VCaP (cell line): ENCODE results near the gene CDKN2AIPNL.

Experiments
- H3K27ac ChIP-seq: fragments of 450-650 bp; 2 replicates; pipeline ENCODE4 v1.5.1; 2017
- CTCF ChIP-seq: fragments of 450-650 bp; conservative IDR thresholded peaks from 2 replicates; pipeline ENCODE4 v1.5.1; 2017; ENCODE audit warnings: mild to moderate bottlenecking, moderate library complexity

The CDKN2AIPNL gene

DNA sequence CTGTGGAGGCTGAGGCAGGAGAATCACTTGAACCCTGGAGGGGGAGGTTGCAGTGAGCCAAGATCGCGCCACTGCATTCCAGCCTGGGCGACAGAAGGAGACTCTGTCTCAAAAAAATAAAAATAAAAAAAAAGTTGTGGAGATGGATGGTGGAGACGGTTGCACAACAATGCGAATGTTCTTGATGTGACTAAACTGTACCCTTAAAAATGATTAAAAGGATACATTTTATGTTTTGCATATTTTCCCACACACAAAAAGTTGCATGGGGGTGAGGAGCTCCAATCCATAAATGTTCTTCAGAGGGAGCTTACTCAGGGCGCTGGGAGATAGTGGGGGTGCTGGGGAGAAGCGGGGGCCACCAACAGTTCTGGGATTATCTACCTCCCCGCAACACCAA lies 43.8 kb upstream of the CDKN2AIPNL start:
- TF ChIP-seq CTCF = no peak
- H3K27ac ChIP-seq = no peak overlapping the region

- no peak overlapping the region for H3K27ac ChIP-seq
- TF ChIP-seq CTCF = no peak
These were observed 41.3 kb upstream of the CDKN2AIPNL start for GRCh38 chr5:134453016-134453415.

DNA sequence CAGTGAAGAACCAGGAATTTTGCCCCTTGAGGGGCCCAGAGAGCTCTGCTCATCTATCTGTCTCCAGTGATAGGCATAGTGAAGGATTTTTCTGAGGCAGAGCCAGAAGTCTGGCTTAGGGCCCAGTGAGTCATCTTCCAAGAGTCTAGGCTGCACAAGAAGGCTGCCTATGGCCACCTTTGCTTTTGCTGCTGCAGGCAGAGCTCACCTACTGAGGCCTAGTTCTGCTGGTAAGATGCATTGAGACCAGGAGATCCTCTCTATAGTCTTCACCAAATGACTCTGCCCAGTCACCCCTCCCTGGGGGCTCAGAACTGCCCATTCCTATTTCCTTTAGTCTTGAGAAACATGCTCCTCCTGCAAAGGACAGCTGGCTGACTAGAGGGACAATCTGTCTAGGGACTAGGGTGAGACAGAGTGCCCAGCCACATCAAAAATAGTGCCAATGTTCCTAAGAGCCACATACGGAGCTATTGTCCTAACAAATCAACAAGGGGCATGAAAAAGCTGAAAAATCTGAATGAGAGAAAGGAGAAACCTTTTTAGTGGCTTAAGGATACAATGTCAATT lies 40.3 kb upstream of the CDKN2AIPNL start:
- TF ChIP-seq CTCF = no peak
- H3K27ac ChIP-seq = no peak overlapping the region

- H3K27ac ChIP-seq = no peak overlapping the region
- no peak for TF ChIP-seq CTCF
These were observed 39.7 kb upstream of the CDKN2AIPNL start for GRCh38 chr5:134451225-134451935.

- no peak for TF ChIP-seq CTCF
These were observed 38.7 kb upstream of the CDKN2AIPNL start for GRCh38 chr5:134450374-134450773.

GRCh38 chr5:134449167-134449566 lies 37.5 kb upstream of the CDKN2AIPNL start:
- TF ChIP-seq CTCF = no peak
- H3K27ac ChIP-seq = no peak overlapping the region

More at GRCh38 chr5:134450374-134450773, 38.7 kb upstream of the CDKN2AIPNL start:
- no peak overlapping the region for H3K27ac ChIP-seq

DNA sequence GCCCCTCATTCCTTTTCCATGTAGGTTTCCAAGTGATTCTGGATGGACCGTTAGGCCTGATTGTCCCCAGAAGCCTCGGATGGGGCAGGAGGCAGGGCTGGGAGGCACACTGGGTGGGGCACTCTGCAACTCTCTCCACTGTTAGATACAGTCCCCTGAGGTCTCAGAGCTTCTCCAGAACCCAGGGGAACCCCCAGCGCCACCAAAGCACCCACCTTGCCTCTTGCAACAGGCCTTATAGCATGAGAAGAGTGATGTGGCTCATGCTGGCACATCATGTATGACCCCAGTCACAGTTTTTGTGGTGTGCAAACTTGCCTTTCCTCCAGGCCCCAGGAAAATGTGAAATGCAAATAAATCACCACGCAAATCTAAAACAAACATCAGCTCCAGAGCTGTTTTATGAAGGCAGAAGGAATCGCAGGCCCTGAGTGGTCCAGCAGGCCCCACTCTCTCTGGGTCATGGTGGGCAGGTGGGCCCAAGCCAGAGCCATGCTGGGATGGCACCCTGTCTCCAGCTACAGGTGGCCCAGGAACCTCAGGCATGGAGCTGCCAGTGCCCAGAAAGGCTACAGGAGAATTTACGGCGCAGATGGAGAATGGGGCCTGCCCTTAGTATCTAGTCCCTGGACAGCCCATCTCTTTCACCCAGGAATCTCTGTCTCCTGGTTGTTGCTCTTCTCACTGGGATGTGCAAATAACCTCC lies 36.3 kb upstream of the CDKN2AIPNL start:
- peak overlapping the region; percentile 46 for H3K27ac ChIP-seq

More for the DNA sequence above, 36.3 kb upstream of the CDKN2AIPNL start:
- no peak for TF ChIP-seq CTCF
